T-helper 17 cell (primary cell): ENCODE measurements around the gene NHLRC4. TPM values are rescaled to one million over a fixed set of nuclear protein-coding genes. Genes with fewer than 3 reads are reported as not detected.

ENCODE experiments used
- ATAC-seq: fragments of 150-1000 bp; cut with Tn5 transposase; 2 replicates; pipeline ENCODE4 v1.10.0; 2021; ENCODE audit warnings: mild to moderate bottlenecking, moderate library complexity
- DNase-seq, 3 donors: peaks; one replicate each; pipeline versions ENCODE4 v3.0.0 to v3.0.0-alpha.2; 2020 to 2021
- H3K9me3 ChIP-seq: one replicate; pipeline ENCODE4 v1.7.0; 2013; ENCODE audit warnings: low read length, mild to moderate bottlenecking; ENCODE audit not compliant: control insufficient read depth, poor library complexity, severe bottlenecking
- H3K27ac Mint-ChIP-seq: one replicate; pipeline ENCODE4 v1.8.0; 2022; ENCODE audit warnings: mild to moderate bottlenecking, moderate library complexity, mixed read lengths
- H3K27me3 Mint-ChIP-seq: one replicate; pipeline ENCODE4 v1.8.0; 2022; ENCODE audit warnings: mixed read lengths
- H3K36me3 Mint-ChIP-seq: one replicate; pipeline ENCODE4 v1.8.0; 2022; ENCODE audit warnings: low read depth, mixed read lengths
- H3K4me1 Mint-ChIP-seq: one replicate; pipeline ENCODE4 v1.8.0; 2022; ENCODE audit warnings: mild to moderate bottlenecking, mixed read lengths
- H3K4me3 Mint-ChIP-seq: one replicate; pipeline ENCODE4 v1.8.0; 2022; ENCODE audit warnings: mild to moderate bottlenecking, moderate library complexity, mixed read lengths
- total RNA-seq, 4 donors: library from RNA in 2 of 4; stranded (reverse) in 2 of 4; gene quantifications; one replicate each; pipeline ENCODE4 v1.2.3 and lab custom pipeline; 2022 to 2026

Gene NHLRC4
- total RNA-seq, 2 donors from 2014 or later, result 0.86 to 1.4 TPM

DNA sequence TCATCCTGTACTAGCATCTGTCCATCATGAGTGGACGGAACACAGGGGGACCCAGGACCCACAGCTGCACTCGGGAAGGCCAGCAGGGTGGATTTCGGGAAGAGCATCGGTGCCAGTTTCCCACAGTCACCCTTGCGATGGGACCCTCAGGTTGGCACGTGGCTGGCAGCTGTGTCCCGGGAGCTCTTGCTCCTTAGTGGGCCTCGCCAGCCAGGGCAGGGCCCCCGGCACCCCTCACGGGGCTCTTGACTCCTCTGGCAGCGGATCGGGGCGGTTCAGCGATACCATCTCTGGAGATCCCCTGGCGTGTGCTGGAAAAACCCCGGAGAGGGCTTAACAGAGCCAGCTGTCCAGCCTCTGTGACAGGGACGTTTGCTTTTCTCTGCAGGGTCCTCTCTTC, 30.1 kb upstream of the NHLRC4 start:
- no peaks in the 10 kb centered on the region for H3K36me3 Mint-ChIP-seq
- no peak for ATAC-seq
- no peaks in the 10 kb centered on the region for H3K27me3 Mint-ChIP-seq
- no peak overlapping the region for H3K27ac Mint-ChIP-seq
- H3K9me3 ChIP-seq, result no peaks in the 10 kb centered on the region
- H3K4me3 Mint-ChIP-seq, result no peak overlapping the region
- peaks cover 5% of the 10 kb centered on the region for H3K4me1 Mint-ChIP-seq
- no peak for DNase-seq

DNA sequence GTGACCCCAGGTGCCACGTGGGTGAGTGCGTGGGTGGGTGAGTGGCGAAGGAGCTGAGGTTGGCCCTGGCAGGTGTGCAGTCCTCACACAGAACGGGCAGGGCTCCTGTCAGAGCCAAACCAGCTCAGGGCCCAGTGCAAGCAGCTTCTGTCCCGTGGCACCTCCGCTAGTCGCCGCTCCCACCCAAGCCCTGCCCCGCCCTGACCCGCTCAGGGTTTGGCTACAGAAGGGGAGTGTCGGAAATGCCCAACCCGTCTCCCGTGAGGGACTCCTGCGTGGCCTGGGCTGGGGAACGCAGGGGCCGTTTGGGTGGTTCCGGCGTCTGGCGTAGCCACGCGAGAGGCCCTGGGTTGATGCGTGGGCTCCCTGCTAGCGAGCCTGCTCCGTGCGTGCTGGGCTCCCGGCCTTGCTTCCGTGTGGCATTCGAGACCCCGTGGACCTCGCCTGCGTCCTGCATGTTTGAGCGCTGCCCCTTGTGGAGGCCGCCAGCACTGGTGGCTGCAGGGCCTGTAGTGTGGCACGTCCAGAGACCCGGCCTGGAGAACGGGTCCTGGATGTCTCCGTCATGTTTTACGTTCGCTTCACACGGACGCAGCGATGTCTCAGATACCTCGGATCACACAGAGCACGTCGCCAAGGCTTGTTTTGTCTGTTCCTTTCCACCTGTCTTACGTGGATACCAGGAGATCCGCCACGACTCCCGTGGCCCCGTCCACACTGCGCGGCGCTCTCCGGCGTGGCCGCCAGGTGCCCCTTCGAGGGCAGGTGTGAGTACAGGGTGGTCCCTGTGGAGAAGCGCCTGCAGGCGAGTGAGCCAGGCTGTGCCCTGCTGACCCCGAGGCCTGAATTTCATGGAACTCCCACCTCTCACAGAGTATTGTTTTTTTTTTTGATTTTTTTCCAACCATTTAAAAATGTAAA, 29.1 kb upstream of the NHLRC4 start:
- DNase-seq (no peak), ATAC-seq (peak; percentile 6)
- Mint-ChIP-seq H3K27ac (no peak overlapping the region), H3K4me3 (no peak overlapping the region), H3K27me3 (no peaks in the 10 kb centered on the region), H3K4me1 (peaks cover 6% of the 10 kb centered on the region), H3K36me3 (no peaks in the 10 kb centered on the region)
- no peaks in the 10 kb centered on the region for H3K9me3 ChIP-seq

DNA sequence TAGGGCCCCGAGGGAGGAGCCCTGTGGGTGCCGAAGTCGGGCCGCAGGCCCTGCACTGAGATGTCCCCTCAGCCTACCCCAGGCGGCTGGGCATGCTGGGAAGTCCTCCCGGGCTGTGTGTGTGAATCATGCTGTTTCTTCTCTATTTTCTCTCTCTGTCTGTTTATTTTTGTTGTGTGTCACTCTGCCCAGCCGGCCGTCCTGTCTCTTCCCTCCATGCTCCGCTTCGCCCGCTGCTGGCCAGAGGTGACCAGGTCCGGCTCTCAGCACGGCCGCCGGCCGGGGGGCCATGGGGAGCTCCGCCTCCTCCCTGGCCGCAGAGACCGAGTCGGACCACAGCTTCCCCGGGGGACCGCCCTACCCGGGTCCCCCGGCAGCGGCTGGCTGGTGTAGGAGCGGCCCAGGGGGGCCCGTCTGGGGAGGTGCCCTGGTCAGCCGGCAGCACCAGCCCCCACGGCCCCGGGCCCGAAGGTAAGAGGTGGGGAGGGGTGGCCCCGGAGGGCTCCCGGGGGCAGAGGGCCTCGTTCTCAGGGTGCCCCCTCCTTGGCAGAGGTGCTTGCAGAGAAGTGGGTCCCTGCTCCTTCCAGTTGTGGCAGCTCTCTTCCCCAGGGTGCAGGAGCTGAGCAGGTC, 26.8 kb upstream of the NHLRC4 start:
- no peaks in the 10 kb centered on the region for H3K9me3 ChIP-seq
- no peak for DNase-seq
- Mint-ChIP-seq H3K36me3 (no peaks in the 10 kb centered on the region), H3K4me3 (no peak overlapping the region), H3K4me1 (peaks cover 3% of the 10 kb centered on the region), H3K27me3 (no peaks in the 10 kb centered on the region), H3K27ac (no peak overlapping the region)
- no peak for ATAC-seq

DNA sequence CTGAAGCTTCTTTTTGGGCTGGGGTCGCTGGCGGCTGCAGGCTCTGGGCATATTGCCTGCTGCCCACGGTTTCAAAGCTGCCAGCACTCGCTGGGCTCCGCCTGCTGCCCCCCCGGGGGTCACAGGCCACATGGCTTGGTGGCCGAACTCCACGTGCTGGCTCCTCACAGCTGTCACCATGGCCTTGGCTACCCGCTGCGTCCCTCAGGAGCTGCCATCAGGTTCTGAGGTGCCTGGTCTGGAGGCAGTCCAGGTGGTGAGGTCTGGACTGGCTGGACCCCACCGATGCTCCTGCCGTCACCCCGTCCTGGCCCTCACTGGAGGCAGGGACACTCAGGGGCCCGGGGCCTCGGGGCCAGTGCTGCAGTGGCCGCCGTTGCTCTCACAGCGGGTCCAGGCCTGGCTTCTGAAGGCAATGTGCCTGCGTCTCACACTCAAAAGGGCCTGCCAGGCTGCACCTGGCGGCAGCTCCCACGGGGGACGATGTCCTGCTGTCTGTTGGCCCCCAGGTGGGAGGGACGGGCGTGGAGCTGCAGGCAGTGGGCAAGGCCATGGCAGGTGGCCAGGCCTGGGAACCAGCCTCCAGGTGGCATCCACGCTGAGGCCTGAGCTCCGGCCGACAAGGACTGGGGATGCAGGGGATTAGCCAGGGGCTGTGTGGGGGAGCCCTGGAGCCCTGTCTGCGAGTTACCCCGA, 26.0 kb upstream of the NHLRC4 start:
- H3K4me1 Mint-ChIP-seq, result peaks cover 3% of the 10 kb centered on the region
- H3K27ac Mint-ChIP-seq, result no peak overlapping the region
- H3K9me3 ChIP-seq, result no peaks in the 10 kb centered on the region
- ATAC-seq, result no peak
- no peak for DNase-seq
- no peak overlapping the region for H3K4me3 Mint-ChIP-seq
- H3K36me3 Mint-ChIP-seq, result no peaks in the 10 kb centered on the region
- no peaks in the 10 kb centered on the region for H3K27me3 Mint-ChIP-seq

DNA sequence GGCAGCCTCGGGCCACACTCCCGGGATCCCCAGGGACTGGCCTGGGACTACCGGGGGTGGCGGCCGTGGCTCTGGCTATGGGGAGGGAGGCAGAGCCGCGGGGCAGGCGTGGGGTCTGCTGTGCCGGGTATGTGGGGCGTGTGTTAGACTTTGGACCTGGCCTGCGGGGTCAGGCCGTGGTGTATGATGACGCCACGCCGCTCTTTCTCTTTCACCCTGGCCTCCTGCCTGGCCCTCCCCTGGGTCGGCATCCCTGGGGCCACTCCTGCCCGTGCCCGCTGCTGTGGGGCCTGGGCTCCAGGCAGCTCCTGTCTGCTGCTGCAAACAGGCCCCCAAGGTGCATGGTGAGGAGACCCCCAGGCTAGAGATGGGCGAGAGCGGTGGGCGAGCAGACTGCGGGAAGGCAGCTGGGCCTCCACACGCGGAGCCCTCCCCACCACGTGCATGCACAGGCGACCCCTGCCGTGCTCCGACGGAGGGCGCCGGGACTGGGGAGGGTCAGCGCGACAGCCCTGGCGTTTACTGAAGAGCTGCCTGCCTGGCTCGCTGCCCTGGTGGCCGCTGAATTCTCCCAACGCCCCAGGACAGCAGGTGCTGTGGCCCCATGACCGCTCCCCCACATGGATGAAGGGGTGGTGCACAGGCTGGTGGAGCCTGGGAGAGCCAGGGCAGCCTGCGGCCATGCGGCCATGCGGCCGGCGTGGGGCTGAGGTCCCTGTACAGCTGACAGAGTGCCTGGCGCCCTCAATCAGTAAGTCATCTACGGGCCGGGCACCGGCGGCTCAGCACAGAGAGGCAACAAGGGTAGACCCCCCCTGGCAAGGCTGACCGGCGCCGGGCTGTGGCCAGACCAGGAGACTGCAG, 23.3 kb upstream of the NHLRC4 start:
- Mint-ChIP-seq H3K4me3 (no peak overlapping the region), H3K27ac (no peak overlapping the region), H3K36me3 (no peaks in the 10 kb centered on the region), H3K27me3 (no peaks in the 10 kb centered on the region), H3K4me1 (peaks cover 3% of the 10 kb centered on the region)
- ATAC-seq, result no peak
- no peaks in the 10 kb centered on the region for H3K9me3 ChIP-seq
- no peak for DNase-seq

GRCh38 chr16:544517-544916, 22.3 kb upstream of the NHLRC4 start:
- no peak overlapping the region for H3K27ac Mint-ChIP-seq
- H3K4me1 Mint-ChIP-seq, result peaks cover 5% of the 10 kb centered on the region

DNA sequence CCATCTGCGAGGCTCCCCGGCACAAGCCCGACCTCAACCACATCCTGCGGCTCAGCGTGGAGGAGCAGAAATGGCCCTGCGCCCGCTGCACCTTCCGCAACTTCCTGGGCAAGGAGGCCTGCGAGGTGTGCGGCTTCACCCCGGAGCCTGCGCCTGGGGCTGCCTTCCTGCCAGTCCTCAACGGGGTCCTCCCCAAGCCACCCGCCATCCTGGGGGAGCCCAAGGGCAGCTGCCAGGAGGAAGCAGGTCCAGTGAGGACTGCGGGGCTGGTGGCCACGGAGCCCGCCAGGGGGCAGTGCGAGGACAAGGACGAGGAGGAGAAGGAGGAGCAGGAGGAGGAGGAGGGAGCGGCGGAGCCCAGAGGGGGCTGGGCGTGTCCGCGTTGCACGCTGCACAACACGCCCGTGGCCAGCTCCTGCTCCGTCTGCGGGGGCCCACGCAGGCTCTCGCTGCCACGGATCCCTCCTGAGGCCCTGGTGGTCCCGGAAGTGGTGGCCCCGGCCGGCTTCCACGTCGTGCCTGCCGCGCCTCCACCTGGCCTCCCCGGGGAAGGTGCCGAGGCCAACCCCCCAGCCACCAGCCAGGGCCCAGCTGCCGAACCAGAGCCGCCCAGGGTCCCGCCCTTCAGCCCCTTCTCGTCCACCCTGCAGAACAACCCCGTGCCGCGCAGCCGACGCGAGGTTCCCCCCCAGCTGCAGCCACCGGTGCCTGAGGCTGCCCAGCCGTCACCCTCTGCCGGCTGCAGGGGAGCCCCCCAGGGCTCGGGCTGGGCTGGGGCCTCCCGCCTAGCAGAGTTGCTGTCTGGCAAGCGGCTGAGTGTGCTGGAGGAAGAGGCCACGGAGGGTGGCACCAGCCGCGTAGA, 19.7 kb upstream of the NHLRC4 start:
- Mint-ChIP-seq H3K36me3 (no peaks in the 10 kb centered on the region), H3K4me1 (peaks cover 4% of the 10 kb centered on the region)

More at GRCh38 chr16:544517-544916, 22.3 kb upstream of the NHLRC4 start:
- H3K27me3 Mint-ChIP-seq, result no peaks in the 10 kb centered on the region
- DNase-seq, result no peak
- ATAC-seq, result no peak
- no peak overlapping the region for H3K4me3 Mint-ChIP-seq
- H3K36me3 Mint-ChIP-seq, result no peaks in the 10 kb centered on the region
- H3K9me3 ChIP-seq, result no peaks in the 10 kb centered on the region

DNA sequence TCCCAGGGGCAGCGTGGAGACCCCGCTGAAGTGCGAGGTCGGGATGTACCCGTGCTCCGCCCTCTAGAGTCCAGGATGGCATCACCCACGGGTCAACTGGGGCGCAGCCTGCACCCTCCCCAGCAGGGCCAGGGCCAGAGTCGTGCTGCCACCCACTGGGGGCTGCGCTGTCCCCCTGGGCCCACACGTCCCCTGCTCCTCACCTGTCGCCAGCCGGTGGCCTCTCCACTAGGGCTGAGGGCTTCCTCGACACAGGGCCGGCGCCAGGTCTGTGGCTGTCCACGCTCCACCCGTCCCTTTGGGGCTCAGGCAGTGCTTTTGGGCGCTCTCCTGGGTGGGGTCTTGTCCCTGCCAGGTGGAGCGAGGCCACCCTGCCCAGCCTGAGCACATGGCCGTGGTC, 18.2 kb upstream of the NHLRC4 start:
- Mint-ChIP-seq H3K27me3 (no peaks in the 10 kb centered on the region), H3K36me3 (no peaks in the 10 kb centered on the region), H3K4me1 (peaks cover 2% of the 10 kb centered on the region), H3K4me3 (no peak overlapping the region), H3K27ac (no peak overlapping the region)
- ATAC-seq (no peak), DNase-seq (no peak)
- H3K9me3 ChIP-seq, result no peaks in the 10 kb centered on the region

More for the DNA sequence above, 19.7 kb upstream of the NHLRC4 start:
- no peak overlapping the region for H3K27ac Mint-ChIP-seq
- peak in 2 of 3 donors; percentile 35 to 39 for DNase-seq
- no peaks in the 10 kb centered on the region for H3K27me3 Mint-ChIP-seq
- ATAC-seq, result peak; percentile 76
- no peaks in the 10 kb centered on the region for H3K9me3 ChIP-seq
- peak overlapping the region; percentile 15 for H3K4me3 Mint-ChIP-seq

- no peaks in the 10 kb centered on the region for H3K9me3 ChIP-seq
- no peak for ATAC-seq
- DNase-seq, result no peak
- no peak overlapping the region for H3K27ac Mint-ChIP-seq
- H3K4me1 Mint-ChIP-seq, result peaks cover 2% of the 10 kb centered on the region
- H3K36me3 Mint-ChIP-seq, result no peaks in the 10 kb centered on the region
- no peaks in the 10 kb centered on the region for H3K27me3 Mint-ChIP-seq
- H3K4me3 Mint-ChIP-seq, result no peak overlapping the region
Observed at GRCh38 chr16:549544-550263, 17.1 kb upstream of the NHLRC4 start.

- H3K36me3 Mint-ChIP-seq, result no peaks in the 10 kb centered on the region
- no peaks in the 10 kb centered on the region for H3K27me3 Mint-ChIP-seq
- H3K4me3 Mint-ChIP-seq, result no peak overlapping the region
- ATAC-seq, result no peak
- no peaks in the 10 kb centered on the region for H3K9me3 ChIP-seq
- no peak for DNase-seq
- peaks cover 2% of the 10 kb centered on the region for H3K4me1 Mint-ChIP-seq
- no peak overlapping the region for H3K27ac Mint-ChIP-seq
Observed at GRCh38 chr16:551210-551609, 15.6 kb upstream of the NHLRC4 start.

DNA sequence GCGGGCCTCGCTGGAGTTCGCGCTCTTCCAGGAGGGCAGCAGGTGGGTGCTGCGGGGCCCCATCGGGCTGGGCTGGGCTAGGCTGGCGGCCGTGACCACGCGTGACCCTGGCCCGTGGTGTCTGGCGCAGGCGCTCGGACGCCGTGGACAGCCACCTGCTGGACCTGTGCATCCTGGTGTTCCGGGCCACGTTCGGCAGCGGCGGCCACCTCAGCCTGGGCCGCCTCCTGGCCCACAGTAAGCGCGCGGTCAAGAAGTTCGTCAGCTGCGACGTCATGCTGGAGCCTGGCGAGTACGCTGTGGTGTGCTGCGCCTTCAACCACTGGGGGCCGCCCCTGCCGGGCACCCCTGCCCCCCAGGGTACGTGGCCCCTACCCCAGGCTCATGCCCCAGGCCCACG, 14.6 kb upstream of the NHLRC4 start:
- H3K4me1 Mint-ChIP-seq, result peaks cover 2% of the 10 kb centered on the region
- H3K27ac Mint-ChIP-seq, result no peak overlapping the region
- ATAC-seq (no peak), DNase-seq (no peak)
- H3K4me3 Mint-ChIP-seq, result no peak overlapping the region
- no peaks in the 10 kb centered on the region for H3K9me3 ChIP-seq
- no peaks in the 10 kb centered on the region for H3K36me3 Mint-ChIP-seq
- H3K27me3 Mint-ChIP-seq, result no peaks in the 10 kb centered on the region
